Hepatocyte (in vitro differentiated cells): ENCODE data around the gene MGAT4A.

Experiments used
- CTCF ChIP-seq: fragments of 200-600 bp; sonication (generic); IDR thresholded peaks from 2 replicates; pipeline ENCODE4 v1.5.1; 2016; ENCODE audit warnings: antibody characterized with exemption, mild to moderate bottlenecking; ENCODE audit not compliant: poor library complexity
- EZH2phosphoT487 ChIP-seq: fragments of 200-600 bp; sonication (generic); IDR thresholded peaks from one replicate; pipeline ENCODE4 v1.6.1; 2018; ENCODE audit warnings: antibody characterized with exemption, mild to moderate bottlenecking, low read depth, moderate library complexity; ENCODE audit not compliant: unreplicated experiment, severe bottlenecking

- TF ChIP-seq CTCF (no peak), EZH2phosphoT487 (no peak)
These were observed 22.9 kb upstream of the MGAT4A start for GRCh38 chr2:98753801-98754200.
